Stimulated activated CD4-positive, alpha-beta T cell treated with anti-CD3 and anti-CD28 coated beads, Interleukin-12 subunit alpha, Interleukin-12 subunit beta, amount 100 ng/mL, for 48 hours (primary cell): ENCODE data around the gene CHST13.

Experiments
- DNase-seq, 3 donors: peaks; one replicate each; pipeline ENCODE4 v3.0.0-alpha.2; 2020; ENCODE audit warnings: low read depth in 2 of 3, low spot score in 1 of 3

CHST13 gene

GRCh38 chr3:126540342-126540849, 16.4 kb downstream of the CHST13 start:
- DNase-seq, result no peak

DNA sequence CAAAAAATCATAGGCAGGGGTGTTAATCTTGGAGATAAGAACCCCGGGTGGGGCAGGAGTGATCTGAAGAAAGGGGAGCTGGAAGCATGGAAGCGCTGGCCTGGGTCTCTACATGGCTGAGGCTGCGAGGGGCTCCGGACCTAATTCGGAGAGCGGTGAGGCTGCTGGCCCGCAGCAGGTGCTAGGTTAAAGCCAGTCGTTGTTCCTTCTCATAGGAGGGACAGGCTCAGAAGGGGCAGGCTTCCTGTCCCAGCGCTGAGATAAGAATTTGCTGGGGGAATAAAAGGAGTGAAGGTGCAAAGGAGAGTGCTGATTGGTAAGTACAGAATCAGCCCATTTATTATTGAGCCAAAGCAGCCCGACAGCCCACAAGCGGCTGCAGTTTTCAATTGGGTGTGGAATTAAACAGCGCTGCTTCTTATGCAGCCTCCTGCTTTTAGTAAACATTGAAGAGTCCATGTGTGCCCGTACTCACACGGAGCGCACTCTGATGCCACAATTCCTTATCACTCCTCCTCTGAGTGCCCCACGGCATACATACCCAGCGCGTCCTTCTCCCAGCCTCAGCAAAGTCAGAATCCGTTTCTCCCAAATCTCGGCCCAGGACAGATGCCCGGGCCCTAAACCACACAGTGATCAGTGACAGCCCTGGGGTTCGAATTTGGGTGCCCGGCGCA, 17.1 kb downstream of the CHST13 start:
- no peak for DNase-seq

DNA sequence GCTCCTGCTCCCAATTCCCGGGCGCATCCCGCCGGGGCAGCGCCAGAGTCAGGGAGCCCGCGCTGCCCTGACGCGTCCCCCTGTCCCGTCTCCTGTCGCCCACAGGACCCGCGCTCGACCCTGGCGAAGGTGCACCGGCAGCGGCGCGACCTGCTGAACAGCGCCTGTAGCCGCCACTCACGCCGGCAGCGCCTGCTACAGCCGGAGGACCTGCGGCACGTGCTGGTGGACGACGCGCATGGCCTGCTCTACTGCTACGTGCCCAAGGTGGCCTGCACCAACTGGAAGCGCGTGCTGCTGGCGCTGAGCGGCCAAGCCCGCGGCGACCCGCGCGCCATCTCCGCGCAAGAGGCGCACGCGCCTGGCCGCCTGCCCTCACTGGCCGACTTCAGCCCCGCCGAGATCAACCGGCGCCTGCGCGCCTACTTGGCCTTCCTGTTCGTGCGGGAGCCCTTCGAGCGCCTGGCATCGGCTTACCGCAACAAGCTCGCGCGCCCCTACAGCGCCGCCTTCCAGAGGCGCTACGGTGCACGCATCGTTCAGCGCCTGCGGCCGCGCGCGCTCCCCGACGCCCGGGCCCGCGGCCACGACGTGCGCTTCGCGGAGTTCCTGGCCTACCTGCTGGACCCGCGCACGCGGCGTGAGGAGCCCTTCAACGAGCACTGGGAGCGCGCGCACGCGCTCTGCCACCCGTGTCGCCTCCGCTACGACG, 17.8 kb downstream of the CHST13 start:
- DNase-seq, result no peak

GRCh38 chr3:126542340-126543241, 18.6 kb downstream of the CHST13 start:
- DNase-seq, result no peak

DNA sequence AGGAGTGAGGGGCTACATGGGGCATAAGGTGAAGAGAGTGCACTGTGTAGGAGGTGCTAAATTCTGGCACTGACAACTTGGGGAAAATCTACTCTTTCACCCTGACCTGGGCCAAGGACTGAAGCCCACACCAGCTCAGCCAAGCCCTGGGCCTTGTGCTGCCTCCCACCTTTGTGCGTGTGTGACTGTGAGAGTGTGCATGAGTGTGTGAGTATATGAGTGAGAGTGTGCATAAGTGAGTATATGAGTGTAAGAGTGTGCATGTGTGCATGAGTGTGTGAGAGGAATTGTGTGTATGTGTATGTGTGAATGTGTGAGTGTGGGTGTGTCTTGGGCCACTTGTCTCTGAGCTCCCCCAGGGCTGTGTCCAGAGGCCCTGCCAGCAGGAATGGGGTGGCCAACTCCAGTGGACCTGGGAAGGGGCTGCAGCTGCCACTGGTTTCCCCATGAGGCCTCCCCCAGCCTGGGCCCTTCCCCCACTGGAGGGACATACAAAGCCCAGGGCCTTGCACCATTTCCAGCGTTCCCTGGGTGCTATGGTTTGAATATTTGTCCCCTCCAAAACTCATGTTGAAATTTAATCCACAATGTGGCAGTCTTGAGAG, 19.6 kb downstream of the CHST13 start:
- DNase-seq, result no peak

- DNase-seq, result no peak
Measured at GRCh38 chr3:126544596-126545281, 20.8 kb downstream of the CHST13 start.

- DNase-seq, result no peak
Measured at GRCh38 chr3:126545544-126545943, 21.6 kb downstream of the CHST13 start.

- no peak for DNase-seq
Measured at GRCh38 chr3:126546013-126546412, 22.1 kb downstream of the CHST13 start.

DNA sequence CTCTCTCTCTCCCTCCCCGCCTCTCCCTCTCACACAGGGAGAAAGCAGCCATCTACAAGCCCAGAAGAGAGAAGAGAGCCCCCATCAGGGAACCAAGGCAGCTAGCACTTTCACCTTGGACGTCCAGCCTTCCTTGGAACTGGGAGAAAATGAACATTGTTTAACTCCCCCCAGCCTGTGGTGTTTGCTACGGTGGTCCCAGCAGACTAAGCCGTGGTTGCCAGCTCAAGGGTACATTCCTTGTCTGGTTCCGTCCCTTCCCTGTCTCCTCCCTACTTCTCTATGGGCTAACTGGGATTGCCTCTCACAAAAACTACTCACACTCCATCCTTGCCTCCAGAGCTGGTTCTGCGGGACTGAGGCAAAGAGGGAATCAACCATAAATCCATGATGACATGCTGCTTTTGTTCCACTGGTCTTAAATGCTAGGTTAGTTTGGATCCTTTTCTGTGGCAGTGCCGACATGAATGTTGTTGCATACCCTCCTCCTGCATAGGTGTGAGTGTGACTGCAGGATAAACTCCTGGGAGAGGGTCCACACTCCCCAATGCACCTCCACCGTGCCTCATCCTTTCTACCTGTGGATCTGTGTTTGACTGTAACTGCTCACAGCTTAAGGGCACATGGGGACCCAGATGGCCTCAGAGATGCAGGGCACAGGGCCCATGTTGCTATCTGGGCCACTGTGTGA, 22.7 kb downstream of the CHST13 start:
- DNase-seq, result no peak

GRCh38 chr3:126547721-126548120, 23.8 kb downstream of the CHST13 start:
- no peak for DNase-seq

DNA sequence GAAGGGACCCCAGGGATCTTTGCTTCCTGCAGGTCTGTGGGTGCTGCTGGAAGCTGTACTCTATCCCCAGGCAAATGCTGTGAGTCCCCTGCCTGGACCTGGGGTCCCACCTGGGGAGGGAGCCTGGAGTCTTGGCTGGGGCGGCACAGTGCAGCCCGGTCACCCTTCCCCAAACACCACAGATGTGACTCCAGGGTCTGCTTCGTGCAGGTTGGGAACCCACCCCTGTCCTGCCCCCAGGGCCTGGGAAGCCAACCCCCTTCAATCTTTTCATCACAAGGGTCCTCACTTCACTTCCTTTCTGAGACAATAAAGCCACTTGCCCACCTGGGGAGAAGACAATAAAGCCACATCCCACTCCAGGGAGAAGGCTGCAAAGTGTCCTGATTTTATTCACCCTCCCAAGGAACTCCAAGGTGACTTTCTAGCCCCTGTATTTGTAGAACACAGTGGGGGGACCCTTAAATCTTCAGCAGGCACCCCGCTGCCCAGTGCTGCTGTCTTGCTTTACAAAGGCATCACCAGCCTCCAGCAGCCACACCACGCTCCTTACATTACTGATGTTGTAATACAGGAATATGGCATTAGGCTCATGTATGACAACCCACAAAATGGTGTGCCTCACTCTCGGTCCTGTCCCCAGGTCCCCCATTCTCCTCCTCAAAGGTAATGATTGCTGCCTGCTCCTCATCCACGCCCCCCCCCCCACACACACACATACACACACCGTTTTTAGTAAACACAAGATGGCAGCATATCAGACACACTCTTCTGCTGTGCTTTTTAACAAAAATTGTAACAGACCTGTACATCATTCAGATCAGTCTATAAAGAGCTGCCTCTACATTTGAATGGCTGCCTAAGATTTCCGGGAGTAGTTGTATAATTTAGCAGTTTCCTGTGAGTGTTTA, 24.9 kb downstream of the CHST13 start:
- no peak for DNase-seq

- DNase-seq, result no peak
Measured at GRCh38 chr3:126549861-126550487, 26.0 kb downstream of the CHST13 start.

GRCh38 chr3:126550488-126551051, 26.6 kb downstream of the CHST13 start:
- no peak for DNase-seq

GRCh38 chr3:126551121-126551838, 27.3 kb downstream of the CHST13 start:
- no peak for DNase-seq

- no peak for DNase-seq
Measured at GRCh38 chr3:126551839-126552687, 28.1 kb downstream of the CHST13 start.

GRCh38 chr3:126552688-126553283, 28.8 kb downstream of the CHST13 start:
- no peak for DNase-seq
